SW 1271 (cell line): ENCODE data around the gene SPRR4.

Experiments
- DNase-seq, 2 experiments: peaks; one replicate each; lab custom pipeline; 2025; lab: John Stamatoyannopoulos, UW

SPRR4 gene

GRCh38 chr1:152970495-152970894, at the start of gene SPRR4:
Gene SPRR4 (plus strand): TSS chr1:152970648. CDS start chr1:152971891, 1,243 bp downstream.
- no peak for DNase-seq

GRCh38 chr1:152924191-152924590, 46.3 kb upstream of the SPRR4 start:
- DNase-seq: no peak

- peak in 1 of 2 experiments; percentile 23 for DNase-seq
These were observed 44.4 kb upstream of the SPRR4 start for GRCh38 chr1:152926091-152926490.

GRCh38 chr1:152928671-152929070, 41.8 kb upstream of the SPRR4 start:
- no peak for DNase-seq

GRCh38 chr1:152932170-152932811, 38.2 kb upstream of the SPRR4 start:
- DNase-seq: no peak

- DNase-seq: no peak
These were observed 37.3 kb upstream of the SPRR4 start for GRCh38 chr1:152933196-152933595.

GRCh38 chr1:152940614-152941013, 29.8 kb upstream of the SPRR4 start:
- no peak for DNase-seq

GRCh38 chr1:152941037-152941711, 29.3 kb upstream of the SPRR4 start:
- no peak for DNase-seq

GRCh38 chr1:152942161-152942560, 28.3 kb upstream of the SPRR4 start:
- no peak for DNase-seq

GRCh38 chr1:152946248-152946647, 24.2 kb upstream of the SPRR4 start:
- no peak for DNase-seq

GRCh38 chr1:152946651-152947256, 23.7 kb upstream of the SPRR4 start, which contains the start of gene SPRR5:
Gene SPRR5 (plus strand): TSS chr1:152947206. CDS start chr1:152948555, 1,349 bp downstream.
- DNase-seq: no peak

- no peak for DNase-seq
These were observed 18.7 kb upstream of the SPRR4 start for GRCh38 chr1:152951711-152952110.

GRCh38 chr1:152953761-152954160, 16.7 kb upstream of the SPRR4 start:
- no peak for DNase-seq

GRCh38 chr1:152954436-152954835, 16.0 kb upstream of the SPRR4 start:
- DNase-seq: no peak

- no peak for DNase-seq
These were observed 12.9 kb upstream of the SPRR4 start for GRCh38 chr1:152957561-152957960.

GRCh38 chr1:152959273-152959672, 11.2 kb upstream of the SPRR4 start:
- no peak for DNase-seq

- no peak for DNase-seq
These were observed 10.5 kb upstream of the SPRR4 start for GRCh38 chr1:152959801-152960451.

- DNase-seq: no peak
These were observed 9.9 kb upstream of the SPRR4 start for GRCh38 chr1:152960452-152961044.

- no peak for DNase-seq
These were observed 9.1 kb upstream of the SPRR4 start for GRCh38 chr1:152961226-152961891.

GRCh38 chr1:152962876-152963415, 7.5 kb upstream of the SPRR4 start:
- DNase-seq: no peak

- DNase-seq: no peak
These were observed 5.9 kb upstream of the SPRR4 start for GRCh38 chr1:152964536-152964935.
